Gastroesophageal sphincter (tissue), 3 donors: ENCODE results near the gene RNF141.

Source experiments
- CTCF ChIP-seq, 4 experiments: fragments of 200-600 bp in 2 of 4; fragments of 450-650 bp in 2 of 4; sonication (generic) in 1 of 4; IDR thresholded peaks; one replicate each; pipeline ENCODE4 v1.5.1; 2017 to 2019; ENCODE audit warnings: antibody characterized with exemption in 4 of 4, mild to moderate bottlenecking in 2 of 4, moderate library complexity in 2 of 4
- POLR2A ChIP-seq, 2 donors: fragments of 450-650 bp; IDR thresholded peaks; one replicate each; pipeline ENCODE4 v1.6.1; 2017; ENCODE audit warnings: antibody characterized with exemption in 2 of 2, mild to moderate bottlenecking in 2 of 2, moderate library complexity in 1 of 2
- POLR2AphosphoS5 ChIP-seq: sonication (generic); formaldehyde crosslinking; IDR thresholded peaks from one replicate; pipeline ENCODE4 v1.6.1; 2017; ENCODE audit warnings: antibody characterized with exemption

- no peak for TF ChIP-seq POLR2AphosphoS5
- TF ChIP-seq CTCF (IDR thresholded peaks at IDR 0.05) = no peak
- TF ChIP-seq POLR2A (IDR thresholded peaks at IDR 0.05) = no peak
These were observed 21.4 kb downstream of the RNF141 start for GRCh38 chr11:10519630-10520029.
